ENCODE results near the gene RNU7-1. TPM values are rescaled to one million over a fixed set of nuclear protein-coding genes. Genes with fewer than 3 reads are reported as not detected.

RNU7-1 gene
- total and polyA plus RNA-seq, 2 donors (not counting 1 experiment from before 2014, with no cell fraction given), result not detected

- Histone ChIP-seq H3K9me3 (ENCODE audit: control insufficient read depth, insufficient read depth, low read depth, low read length) (no peaks in the 10 kb centered on the region), H3K27me3 (ENCODE audit: control insufficient read depth, insufficient read depth, low read length) (no peaks in the 10 kb centered on the region), H3K79me2 (ENCODE audit: control insufficient read depth, insufficient read depth, low read length) (peaks cover 52% of the 10 kb centered on the region), H3K9ac (ENCODE audit: insufficient read depth, low read length) (peak overlapping the region; percentile 71), H2AFZ (ENCODE audit: low read length) (no peak overlapping the region), H3K27ac (ENCODE audit: insufficient read depth, low read length) (peak overlapping the region; percentile 54), H3K36me3 (ENCODE audit: control insufficient read depth, insufficient read depth, low read length) (no peaks in the 10 kb centered on the region), H3K4me3 (replicated peaks in 1 of 4; ENCODE audit: control extremely low read depth in 1 of 4, insufficient read depth in 1 of 4, low read depth in 3 of 4, low read length in 4 of 4) (peak overlapping the region; percentile 70 to 95 (median 88)), H3K4me1 (ENCODE audit: control insufficient read depth, extremely low read depth, insufficient read depth, low read length) (peaks cover 32% of the 10 kb centered on the region), H4K20me1 (ENCODE audit: control insufficient read depth, extremely low read depth, insufficient read depth, low read length) (no peaks in the 10 kb centered on the region), H3K4me2 (ENCODE audit: extremely low read depth, insufficient read depth, low read length) (peak overlapping the region; percentile 97)
- no peak for DNase-seq (ENCODE audit: low read depth in 2 of 2)
- TF ChIP-seq, protein P1, sequence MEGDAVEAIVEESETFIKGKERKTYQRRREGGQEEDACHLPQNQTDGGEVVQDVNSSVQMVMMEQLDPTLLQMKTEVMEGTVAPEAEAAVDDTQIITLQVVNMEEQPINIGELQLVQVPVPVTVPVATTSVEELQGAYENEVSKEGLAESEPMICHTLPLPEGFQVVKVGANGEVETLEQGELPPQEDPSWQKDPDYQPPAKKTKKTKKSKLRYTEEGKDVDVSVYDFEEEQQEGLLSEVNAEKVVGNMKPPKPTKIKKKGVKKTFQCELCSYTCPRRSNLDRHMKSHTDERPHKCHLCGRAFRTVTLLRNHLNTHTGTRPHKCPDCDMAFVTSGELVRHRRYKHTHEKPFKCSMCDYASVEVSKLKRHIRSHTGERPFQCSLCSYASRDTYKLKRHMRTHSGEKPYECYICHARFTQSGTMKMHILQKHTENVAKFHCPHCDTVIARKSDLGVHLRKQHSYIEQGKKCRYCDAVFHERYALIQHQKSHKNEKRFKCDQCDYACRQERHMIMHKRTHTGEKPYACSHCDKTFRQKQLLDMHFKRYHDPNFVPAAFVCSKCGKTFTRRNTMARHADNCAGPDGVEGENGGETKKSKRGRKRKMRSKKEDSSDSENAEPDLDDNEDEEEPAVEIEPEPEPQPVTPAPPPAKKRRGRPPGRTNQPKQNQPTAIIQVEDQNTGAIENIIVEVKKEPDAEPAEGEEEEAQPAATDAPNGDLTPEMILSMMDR (conservative IDR thresholded peaks at IDR 0.05 in 1 of 2, IDR thresholded peaks at IDR 0.05 in 1 of 2; ENCODE audit: low read depth in 1 of 2, low read length in 2 of 2), result no peak
- TF ChIP-seq EZH2 (IDR thresholded peaks at IDR 0.05; ENCODE audit: low read length, missing control alignments), result no peak
Observed at GRCh38 chr12:6928022-6928702, 15.5 kb upstream of the RNU7-1 start.

DNA sequence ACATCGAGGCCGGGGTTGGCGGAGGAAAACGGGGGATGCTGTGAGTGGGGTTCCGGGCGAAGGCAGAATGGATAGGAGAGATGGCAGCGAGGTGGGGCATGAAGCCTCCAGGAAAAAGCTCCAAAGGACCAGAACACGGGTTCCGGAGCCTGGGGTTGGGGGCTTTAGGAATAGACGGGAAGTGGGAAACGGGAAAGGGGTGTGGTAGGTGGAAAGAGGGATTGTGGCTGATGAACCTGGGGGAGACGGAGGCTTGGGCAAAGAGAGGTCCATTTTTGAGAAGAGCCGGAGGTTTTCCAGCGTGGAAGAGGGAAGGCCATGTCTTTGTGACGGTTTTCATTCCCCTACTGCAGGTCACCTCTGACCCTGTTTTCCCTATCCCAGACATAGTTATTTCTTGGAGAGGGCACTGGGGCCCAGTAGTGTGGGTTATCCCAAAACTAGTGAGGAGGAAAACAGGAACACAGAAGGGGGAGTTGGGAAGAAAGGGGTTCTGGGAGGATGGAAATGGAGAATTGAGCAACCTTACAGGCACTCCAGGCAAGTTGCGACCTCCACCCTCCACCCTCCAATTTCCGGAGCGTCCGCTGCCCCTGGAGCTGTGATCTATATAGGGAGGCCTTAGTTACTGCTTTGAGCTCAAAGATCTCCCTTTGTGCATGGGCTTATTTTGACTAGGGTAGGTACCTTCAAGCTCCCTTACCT lies 14.8 kb upstream of the RNU7-1 start:
- no peaks in the 10 kb centered on the region for H3K36me3 ChIP-seq (ENCODE audit: control insufficient read depth, insufficient read depth, low read length)
- peaks cover 34% of the 10 kb centered on the region for H3K4me1 ChIP-seq (ENCODE audit: control insufficient read depth, extremely low read depth, insufficient read depth, low read length)
- H3K27me3 ChIP-seq (ENCODE audit: control insufficient read depth, insufficient read depth, low read length), result no peaks in the 10 kb centered on the region
- H3K4me3 ChIP-seq (replicated peaks in 1 of 4; ENCODE audit: control extremely low read depth in 1 of 4, insufficient read depth in 1 of 4, low read depth in 3 of 4, low read length in 4 of 4), result peak overlapping the region; percentile 70 to 95 (median 88)
- H3K27ac ChIP-seq (ENCODE audit: insufficient read depth, low read length), result peak overlapping the region; percentile 54
- no peak overlapping the region for H2AFZ ChIP-seq (ENCODE audit: low read length)
- TF ChIP-seq, protein P1 (conservative IDR thresholded peaks at IDR 0.05 in 1 of 2, IDR thresholded peaks at IDR 0.05 in 1 of 2; ENCODE audit: low read depth in 1 of 2, low read length in 2 of 2), result no peak
- TF ChIP-seq EZH2 (IDR thresholded peaks at IDR 0.05; ENCODE audit: low read length, missing control alignments), result no peak
- peak overlapping the region; percentile 71 for H3K9ac ChIP-seq (ENCODE audit: insufficient read depth, low read length)
- H3K9me3 ChIP-seq (ENCODE audit: control insufficient read depth, insufficient read depth, low read depth, low read length), result no peaks in the 10 kb centered on the region
- H3K79me2 ChIP-seq (ENCODE audit: control insufficient read depth, insufficient read depth, low read length), result peaks cover 58% of the 10 kb centered on the region
- H3K4me2 ChIP-seq (ENCODE audit: extremely low read depth, insufficient read depth, low read length), result peak overlapping the region; percentile 97
- H4K20me1 ChIP-seq (ENCODE audit: control insufficient read depth, extremely low read depth, insufficient read depth, low read length), result no peaks in the 10 kb centered on the region
- DNase-seq (ENCODE audit: low read depth in 2 of 2), result no peak
